ENCODE data around the gene ZNF691.
"Not testable (repeated sequence)": the region's sequence is repeated elsewhere in the genome, so short reads cannot be mapped to it uniquely, and the experiment has no call there.

ZNF691 gene, protein sequence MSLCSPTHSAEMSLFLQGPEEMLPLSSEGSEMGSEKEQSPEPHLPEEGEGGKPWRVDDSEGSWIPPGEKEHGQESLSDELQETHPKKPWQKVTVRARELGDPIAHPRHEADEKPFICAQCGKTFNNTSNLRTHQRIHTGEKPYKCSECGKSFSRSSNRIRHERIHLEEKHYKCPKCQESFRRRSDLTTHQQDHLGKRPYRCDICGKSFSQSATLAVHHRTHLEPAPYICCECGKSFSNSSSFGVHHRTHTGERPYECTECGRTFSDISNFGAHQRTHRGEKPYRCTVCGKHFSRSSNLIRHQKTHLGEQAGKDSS

DNA sequence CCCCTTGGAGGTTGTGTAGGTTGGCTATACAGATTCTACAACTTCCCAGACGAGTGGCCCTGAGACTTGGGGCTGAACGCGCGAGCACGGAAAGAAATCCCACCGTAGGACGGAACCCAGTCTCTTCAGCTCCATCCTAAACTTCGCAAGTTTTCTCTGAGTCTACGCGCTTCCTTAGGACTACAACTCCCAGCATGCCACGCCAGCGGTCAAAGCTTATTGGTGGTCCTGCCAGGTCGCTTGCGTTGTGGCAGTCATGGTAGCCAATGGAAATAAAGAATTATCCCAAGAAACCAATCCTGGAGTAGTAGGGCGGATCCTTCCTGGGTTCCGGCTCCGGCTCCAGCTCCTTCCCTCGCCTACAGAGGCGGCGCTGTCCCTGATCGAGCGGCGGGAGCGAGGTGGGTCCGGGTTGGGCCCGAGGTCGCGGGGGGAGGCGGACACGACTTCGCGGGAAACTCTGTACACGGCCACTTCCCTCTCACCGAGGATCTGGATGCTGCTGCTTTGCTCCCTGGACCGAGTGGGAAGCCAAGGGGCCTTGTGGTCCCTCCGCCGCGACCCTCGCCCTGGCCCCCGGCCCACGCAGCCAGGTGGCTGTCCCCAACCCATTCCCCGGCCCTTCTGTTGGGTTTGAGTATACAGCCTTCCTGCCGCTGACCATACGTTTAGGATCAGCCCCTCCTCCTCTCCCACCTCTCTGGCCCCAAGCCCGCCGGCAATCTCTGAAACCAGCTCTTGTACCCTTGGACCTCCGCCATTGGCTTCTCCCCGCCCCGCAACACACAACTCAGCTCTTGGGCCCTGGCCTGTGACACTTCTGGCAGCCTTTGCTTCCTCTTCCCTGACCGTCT, at the start of gene ZNF691:
TSS of gene ZNF691 (plus strand) at position 357 of the 854 bp plus-strand sequence. CDS start 3,046 bp downstream, outside the sequence.
- Histone ChIP-seq H3K27ac (ENCODE audit: low read length) (no peak within 1 kb of the TSS), H3K4me1 (ENCODE audit: control insufficient read depth, low read depth, low read length) (peaks cover 12% of the 10 kb centered on the region), H3K36me3 (ENCODE audit: control insufficient read depth, low read depth, low read length) (peaks cover 17% of the 10 kb centered on the region), H3K9me3 (ENCODE audit: control insufficient read depth, low read depth, low read length) (no peaks in the 10 kb centered on the region), H3K9ac (ENCODE audit: low read length) (peak within 1 kb of the TSS; percentile 77), H3K27me3 (ENCODE audit: control insufficient read depth, insufficient read depth, low read length) (no peaks in the 10 kb centered on the region), H3K4me3 (ENCODE audit: low read length) (peak within 1 kb of the TSS; percentile 68)

DNA sequence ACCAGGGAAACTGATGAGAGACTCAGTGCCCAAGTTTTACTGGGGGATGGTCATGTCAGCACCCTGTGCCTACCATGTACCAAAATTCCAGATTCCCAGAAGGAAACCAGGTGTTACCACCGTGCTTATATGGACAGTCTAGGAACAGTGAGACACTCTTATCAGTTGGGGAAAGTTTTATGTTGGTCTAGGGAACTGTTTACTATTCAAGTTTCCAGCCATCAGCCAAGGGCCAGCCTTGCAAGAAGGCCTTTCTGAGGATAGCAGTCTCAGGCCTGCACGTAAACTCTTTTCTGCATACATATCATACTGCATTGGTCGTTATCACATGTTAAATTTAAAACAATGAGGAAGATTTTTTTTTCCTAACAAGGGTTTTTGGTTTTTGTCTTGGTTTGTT, 49.0 kb upstream of the ZNF691 start:
- Histone ChIP-seq H3K4me3 (ENCODE audit: low read length) (no peak overlapping the region), H3K27ac (ENCODE audit: low read length) (no peak overlapping the region), H3K27me3 (ENCODE audit: control insufficient read depth, insufficient read depth, low read length) (no peaks in the 10 kb centered on the region), H3K4me1 (ENCODE audit: control insufficient read depth, low read depth, low read length) (no peaks in the 10 kb centered on the region), H3K36me3 (ENCODE audit: control insufficient read depth, low read depth, low read length) (no peaks in the 10 kb centered on the region), H3K9me3 (ENCODE audit: control insufficient read depth, low read depth, low read length) (no peaks in the 10 kb centered on the region), H3K9ac (ENCODE audit: low read length) (no peak overlapping the region)

DNA sequence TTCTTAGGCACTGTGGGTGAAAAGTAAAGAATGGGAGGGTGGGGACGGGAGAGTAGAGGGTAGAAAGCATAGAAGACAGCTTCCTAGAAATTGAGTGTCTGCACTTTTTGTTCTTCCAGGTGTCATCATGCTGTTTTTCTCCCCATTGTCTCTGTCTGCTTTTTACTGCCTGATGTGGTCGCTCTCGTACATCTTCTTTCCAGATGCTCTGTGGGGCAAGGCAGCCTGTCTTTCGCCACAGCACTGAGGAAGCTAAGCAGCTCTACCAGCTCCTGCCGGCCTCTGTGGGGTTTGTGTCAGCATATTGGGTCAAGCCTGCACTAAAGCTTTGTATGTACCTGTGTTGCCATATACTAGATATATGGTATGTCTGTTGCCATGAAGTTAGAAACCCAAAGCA, 48.4 kb upstream of the ZNF691 start:
- H3K9me3 ChIP-seq (ENCODE audit: control insufficient read depth, low read depth, low read length) = no peaks in the 10 kb centered on the region
- H3K4me3 ChIP-seq (ENCODE audit: low read length) = no peak overlapping the region
- no peaks in the 10 kb centered on the region for H3K4me1 ChIP-seq (ENCODE audit: control insufficient read depth, low read depth, low read length)
- H3K36me3 ChIP-seq (ENCODE audit: control insufficient read depth, low read depth, low read length) = no peaks in the 10 kb centered on the region
- H3K27me3 ChIP-seq (ENCODE audit: control insufficient read depth, insufficient read depth, low read length) = no peaks in the 10 kb centered on the region
- no peak overlapping the region for H3K27ac ChIP-seq (ENCODE audit: low read length)
- H3K9ac ChIP-seq (ENCODE audit: low read length) = no peak overlapping the region

DNA sequence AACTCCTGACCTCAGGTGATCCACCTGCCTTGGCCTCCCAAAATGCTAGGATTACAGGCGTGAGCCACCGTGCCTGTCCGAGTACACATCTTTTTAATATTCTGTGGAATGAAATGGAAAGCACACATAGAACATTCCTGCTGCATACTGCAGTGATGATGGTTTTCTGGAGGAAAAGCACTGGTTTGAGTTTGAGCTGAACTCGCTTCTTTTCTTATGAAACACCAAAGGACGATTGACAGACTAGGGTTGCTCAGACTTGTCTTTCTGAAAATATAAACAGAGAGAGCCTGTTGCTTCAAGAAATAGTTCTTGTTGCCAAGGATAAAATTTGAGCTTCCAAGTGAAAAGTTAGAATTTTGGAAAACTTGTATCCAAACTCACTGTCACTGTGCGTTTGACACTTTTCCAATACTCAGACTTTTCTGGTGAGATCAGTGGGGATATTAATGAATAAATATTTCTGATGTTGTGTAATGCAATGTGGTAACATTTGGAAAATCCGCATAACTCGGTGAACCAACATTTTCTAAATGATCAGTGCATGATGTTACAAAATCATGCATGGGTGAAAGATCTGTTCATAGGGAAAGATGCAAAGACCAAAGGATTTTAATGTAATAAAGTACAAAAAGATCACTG, 44.5 kb upstream of the ZNF691 start:
- Histone ChIP-seq H3K36me3 (ENCODE audit: control insufficient read depth, low read depth, low read length) (no peaks in the 10 kb centered on the region), H3K9ac (ENCODE audit: low read length) (no peak overlapping the region), H3K9me3 (ENCODE audit: control insufficient read depth, low read depth, low read length) (no peaks in the 10 kb centered on the region), H3K4me1 (ENCODE audit: control insufficient read depth, low read depth, low read length) (no peaks in the 10 kb centered on the region), H3K27me3 (ENCODE audit: control insufficient read depth, insufficient read depth, low read length) (no peaks in the 10 kb centered on the region), H3K4me3 (ENCODE audit: low read length) (no peak overlapping the region), H3K27ac (ENCODE audit: low read length) (no peak overlapping the region)

DNA sequence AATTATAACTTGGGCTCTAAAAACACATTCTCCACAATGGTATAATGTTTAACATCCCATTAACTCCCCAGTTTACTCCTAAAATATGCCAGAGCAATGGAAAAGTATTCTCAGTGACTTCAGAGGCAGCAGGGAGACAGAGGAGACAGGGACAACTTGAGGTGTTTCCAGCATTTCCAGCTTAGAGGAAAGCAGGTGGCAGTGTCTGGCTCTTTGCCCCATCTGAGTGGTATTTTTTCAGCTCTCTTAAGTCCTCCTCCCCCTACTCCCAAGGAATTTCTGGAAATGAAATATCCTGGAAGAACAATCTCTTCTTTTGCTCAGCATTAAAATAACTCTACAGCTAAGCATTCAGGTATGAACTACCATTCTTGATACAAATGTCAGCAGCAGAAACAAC, 40.2 kb upstream of the ZNF691 start:
- Histone ChIP-seq H3K4me3 (ENCODE audit: low read length) (no peak overlapping the region), H3K9ac (ENCODE audit: low read length) (no peak overlapping the region), H3K4me1 (ENCODE audit: control insufficient read depth, low read depth, low read length) (no peaks in the 10 kb centered on the region), H3K27ac (ENCODE audit: low read length) (no peak overlapping the region), H3K27me3 (ENCODE audit: control insufficient read depth, insufficient read depth, low read length) (no peaks in the 10 kb centered on the region), H3K36me3 (ENCODE audit: control insufficient read depth, low read depth, low read length) (peaks cover 3% of the 10 kb centered on the region), H3K9me3 (ENCODE audit: control insufficient read depth, low read depth, low read length) (no peaks in the 10 kb centered on the region)

DNA sequence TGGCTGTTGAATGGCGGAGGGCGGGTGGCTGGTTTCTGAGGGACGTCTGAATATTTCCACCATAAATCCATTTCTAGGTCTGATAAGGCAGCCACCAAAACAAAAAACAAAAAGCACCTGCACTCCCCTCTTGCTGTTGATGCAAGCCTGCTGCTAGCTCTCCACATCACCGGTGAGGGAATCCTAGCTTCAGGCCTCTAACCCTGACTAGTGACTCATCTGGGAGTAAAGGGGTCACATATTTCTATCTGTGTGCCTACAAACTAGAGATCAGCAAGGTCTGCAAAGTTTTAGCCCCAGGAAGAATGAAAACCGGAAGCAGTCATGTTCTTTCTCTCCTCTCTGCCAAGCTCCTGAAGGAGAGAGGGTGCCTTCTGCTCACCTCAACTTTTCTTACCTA, 39.8 kb upstream of the ZNF691 start:
- no peak overlapping the region for H3K4me3 ChIP-seq (ENCODE audit: low read length)
- H3K27me3 ChIP-seq (ENCODE audit: control insufficient read depth, insufficient read depth, low read length) = no peaks in the 10 kb centered on the region
- H3K36me3 ChIP-seq (ENCODE audit: control insufficient read depth, low read depth, low read length) = peaks cover 3% of the 10 kb centered on the region
- no peak overlapping the region for H3K9ac ChIP-seq (ENCODE audit: low read length)
- no peaks in the 10 kb centered on the region for H3K9me3 ChIP-seq (ENCODE audit: control insufficient read depth, low read depth, low read length)
- H3K27ac ChIP-seq (ENCODE audit: low read length) = no peak overlapping the region
- H3K4me1 ChIP-seq (ENCODE audit: control insufficient read depth, low read depth, low read length) = no peaks in the 10 kb centered on the region

DNA sequence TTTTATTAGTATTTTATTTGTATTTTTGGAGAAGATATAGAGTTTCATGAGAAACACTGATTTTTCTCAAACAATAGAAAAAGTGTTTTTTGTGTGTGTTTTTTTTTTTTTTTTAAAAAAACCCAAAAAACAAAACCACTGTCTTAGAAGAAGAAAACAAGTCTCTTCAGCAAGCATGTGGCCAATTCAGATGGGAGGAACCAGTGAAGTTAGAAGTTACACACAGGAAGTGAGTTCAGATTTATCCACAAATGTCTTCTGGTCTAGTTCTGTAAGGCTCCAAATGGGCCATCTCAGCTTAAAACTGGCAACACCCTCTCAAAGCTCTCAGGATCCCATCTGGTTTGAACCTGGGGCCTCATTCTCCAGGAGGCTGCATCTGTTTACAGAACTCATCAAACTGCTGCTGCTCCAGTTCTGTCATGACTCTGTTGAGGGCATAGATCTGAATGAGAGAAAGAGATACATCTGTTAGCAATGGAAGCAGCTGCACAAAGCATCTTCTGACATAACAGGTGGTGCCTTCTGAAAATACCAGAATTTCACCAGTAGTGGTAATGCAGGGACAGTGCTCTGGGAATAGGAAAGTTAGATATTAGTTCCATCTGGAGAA, 39.3 kb upstream of the ZNF691 start:
- Histone ChIP-seq H3K4me1 (ENCODE audit: control insufficient read depth, low read depth, low read length) (no peaks in the 10 kb centered on the region), H3K9me3 (ENCODE audit: control insufficient read depth, low read depth, low read length) (no peaks in the 10 kb centered on the region), H3K4me3 (ENCODE audit: low read length) (no peak overlapping the region), H3K27me3 (ENCODE audit: control insufficient read depth, insufficient read depth, low read length) (no peaks in the 10 kb centered on the region), H3K36me3 (ENCODE audit: control insufficient read depth, low read depth, low read length) (peaks cover 3% of the 10 kb centered on the region), H3K27ac (ENCODE audit: low read length) (no peak overlapping the region), H3K9ac (ENCODE audit: low read length) (no peak overlapping the region)

DNA sequence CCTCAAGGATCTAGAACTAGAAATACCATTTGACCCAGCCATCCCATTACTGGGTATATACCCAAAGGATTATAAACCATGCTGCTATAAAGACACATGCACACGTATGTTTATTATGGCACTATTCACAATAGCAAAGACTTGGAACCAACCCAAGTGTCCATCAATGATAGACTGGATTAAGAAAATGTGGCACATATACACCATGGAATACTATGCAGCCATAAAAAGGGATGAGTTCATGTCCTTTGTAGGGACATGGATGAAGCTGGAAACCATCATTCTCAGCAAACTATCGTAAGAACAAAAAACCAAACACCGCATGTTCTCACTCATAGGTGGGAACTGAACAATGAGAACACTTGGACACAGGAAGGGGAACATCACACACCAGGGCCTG, 31.6 kb upstream of the ZNF691 start:
- not testable (repeated sequence) for H3K9me3 ChIP-seq (ENCODE audit: control insufficient read depth, low read depth, low read length)

DNA sequence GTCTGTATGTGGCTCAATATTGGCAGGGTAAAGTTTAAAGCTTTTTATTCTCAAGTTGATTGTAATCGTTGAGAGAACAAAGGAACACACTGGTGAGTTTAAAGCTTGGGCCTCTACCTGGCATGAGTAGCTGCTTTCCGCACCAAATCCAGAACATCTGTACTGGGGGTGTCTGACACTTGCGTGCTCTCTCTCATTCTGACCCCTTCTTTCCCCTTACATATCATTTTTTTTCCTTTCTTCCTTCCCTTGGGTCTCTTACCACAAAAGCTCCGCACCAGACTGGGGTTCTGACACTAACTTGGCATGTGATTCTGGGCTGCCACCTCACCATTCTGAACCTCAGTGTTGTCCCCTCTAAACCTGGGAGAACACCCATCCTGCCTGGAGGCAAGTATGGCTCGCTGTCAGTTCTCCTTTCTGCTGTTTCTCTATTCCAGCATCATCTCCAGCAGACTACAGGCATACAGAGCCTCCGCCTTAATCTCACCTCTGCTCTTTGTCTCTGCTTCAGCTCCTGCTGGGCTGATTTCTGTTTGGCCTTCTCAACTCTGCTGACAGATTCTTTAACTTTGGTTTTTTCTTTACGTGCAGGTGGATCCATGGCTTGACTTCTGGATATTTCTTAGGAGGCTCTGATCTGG, 30.4 kb upstream of the ZNF691 start:
- Histone ChIP-seq H3K9me3 (ENCODE audit: control insufficient read depth, low read depth, low read length) (no peaks in the 10 kb centered on the region), H3K9ac (ENCODE audit: low read length) (peak overlapping the region; percentile 81), H3K4me1 (ENCODE audit: control insufficient read depth, low read depth, low read length) (peaks cover 8% of the 10 kb centered on the region), H3K4me3 (ENCODE audit: low read length) (peak overlapping the region; percentile 96), H3K27ac (ENCODE audit: low read length) (peak overlapping the region; percentile 35), H3K36me3 (ENCODE audit: control insufficient read depth, low read depth, low read length) (no peaks in the 10 kb centered on the region), H3K27me3 (ENCODE audit: control insufficient read depth, insufficient read depth, low read length) (no peaks in the 10 kb centered on the region)

More for the DNA sequence above, 31.6 kb upstream of the ZNF691 start:
- H3K4me1 ChIP-seq (ENCODE audit: control insufficient read depth, low read depth, low read length); H3K36me3 ChIP-seq (ENCODE audit: control insufficient read depth, low read depth, low read length); H3K27me3 ChIP-seq (ENCODE audit: control insufficient read depth, insufficient read depth, low read length); H3K4me3 ChIP-seq (ENCODE audit: low read length); H3K9ac ChIP-seq (ENCODE audit: low read length); H3K27ac ChIP-seq (ENCODE audit: low read length): not testable (repeated sequence)

DNA sequence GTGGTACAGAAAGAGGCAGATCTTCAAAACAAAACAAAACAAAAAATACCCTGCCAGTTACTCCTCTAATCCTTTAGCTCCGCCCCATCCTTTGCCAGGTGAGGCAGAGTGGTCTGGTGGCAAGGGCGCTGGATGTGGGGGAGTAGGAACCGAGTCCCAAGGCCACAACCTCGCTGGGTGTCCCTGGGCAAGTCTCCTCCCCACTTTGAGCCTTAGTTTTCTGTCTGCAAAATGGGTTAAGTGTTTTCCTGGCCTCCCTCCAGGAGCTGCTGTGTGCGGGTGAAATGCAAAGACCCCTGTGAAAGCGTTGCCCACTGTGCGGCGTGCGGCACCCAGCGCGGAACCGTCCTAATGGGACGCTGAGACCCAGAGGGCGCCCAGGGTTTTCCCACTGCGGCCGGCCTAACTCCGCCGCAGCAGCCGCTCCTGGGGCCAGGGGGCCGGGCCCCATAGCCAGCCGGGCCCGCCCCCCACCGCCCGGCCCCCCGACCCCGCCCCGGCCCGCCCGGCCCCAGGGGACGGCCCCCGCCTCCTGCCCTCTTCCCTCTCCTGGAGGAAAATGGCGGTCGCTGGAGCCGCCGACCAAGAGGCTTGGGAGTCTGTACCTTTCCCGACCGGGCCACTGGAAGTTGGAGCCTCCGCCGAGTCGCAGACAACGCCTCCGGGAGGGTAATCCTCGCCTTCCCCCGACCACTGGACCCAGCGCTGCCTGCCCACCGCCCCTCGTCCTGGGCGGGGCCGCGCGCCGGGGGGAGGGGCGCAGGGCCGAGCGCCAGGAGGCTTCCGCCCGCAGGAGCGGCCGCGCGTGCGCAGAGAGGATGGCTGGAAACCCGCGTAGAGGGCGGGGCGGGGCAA, 29.6 kb upstream of the ZNF691 start, which contains the start of the genes ERMAP and SVBP:
TSS of gene ERMAP (plus strand) at position 538 of the 855 bp plus-strand sequence. CDS start 13,327 bp downstream, outside the sequence.
TSS of gene SVBP (minus strand) at position 813 of the 855 bp plus-strand sequence. CDS start 853 bp downstream, outside the sequence.
- H3K4me3 ChIP-seq (ENCODE audit: low read length) = peak within 1 kb of the TSS; percentile 96
- H3K9ac ChIP-seq (ENCODE audit: low read length) = peak within 1 kb of the TSS; percentile 81
- peaks cover 8% of the 10 kb centered on the region for H3K4me1 ChIP-seq (ENCODE audit: control insufficient read depth, low read depth, low read length)
- H3K27ac ChIP-seq (ENCODE audit: low read length) = peak within 1 kb of the TSS; percentile 84
- no peaks in the 10 kb centered on the region for H3K27me3 ChIP-seq (ENCODE audit: control insufficient read depth, insufficient read depth, low read length)
- H3K36me3 ChIP-seq (ENCODE audit: control insufficient read depth, low read depth, low read length) = no peaks in the 10 kb centered on the region
- no peaks in the 10 kb centered on the region for H3K9me3 ChIP-seq (ENCODE audit: control insufficient read depth, low read depth, low read length)

Data from iPS-18a (cell line).